ENCODE results near the gene C21orf58. TPM values are rescaled to one million over a fixed set of nuclear protein-coding genes. Genes with fewer than 3 reads are reported as not detected.
"Not testable (repeated sequence)": the region's sequence is repeated elsewhere in the genome, so short reads cannot be mapped to it uniquely, and the experiment has no call there.

Gene C21orf58
- total RNA-seq = 1 to 10 TPM in 2 of 3 donors, under 1 TPM in 1; 0.96 to 2.9 (median 2.6) TPM

DNA sequence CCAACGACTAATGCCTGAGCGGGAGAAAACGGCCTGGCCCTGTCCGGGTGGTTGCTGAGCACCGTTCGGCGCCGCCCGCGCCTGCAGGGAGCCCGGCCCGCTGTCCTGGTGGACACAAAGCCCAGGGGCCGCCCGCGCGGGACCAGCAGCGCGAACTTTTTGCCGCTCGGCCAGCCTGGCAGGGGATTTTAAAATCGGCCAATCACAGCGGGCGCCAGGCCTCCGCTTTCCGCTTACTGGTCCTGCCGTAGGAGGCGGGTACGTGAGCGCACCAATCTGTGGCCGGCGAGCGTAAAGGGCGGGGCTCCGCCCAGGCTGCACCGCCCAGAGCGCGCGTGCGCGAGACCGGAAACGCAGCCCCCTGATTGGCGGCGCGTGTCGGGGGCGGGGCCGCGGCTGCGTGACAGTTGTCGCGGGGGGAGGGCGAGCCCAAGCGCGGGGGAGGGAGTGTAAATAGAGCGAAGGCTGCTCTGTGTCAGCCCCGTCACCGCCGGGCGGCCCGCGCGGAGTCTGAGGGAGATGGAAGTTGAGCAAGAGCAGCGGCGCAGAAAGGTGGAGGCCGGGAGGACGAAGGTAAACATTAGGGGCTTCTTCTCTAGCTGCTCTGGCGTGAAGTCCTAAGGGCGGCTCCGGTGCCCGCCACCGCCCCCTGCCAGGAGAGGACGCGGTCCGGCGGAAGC is at the start of gene C21orf58, which contains the start of gene PCNT:
TSS of gene C21orf58 (minus strand) at position 161 of the 680 bp plus-strand sequence. CDS start 1,132 bp downstream, outside the sequence.
TSS of gene PCNT (plus strand) at position 447 of the 680 bp plus-strand sequence. CDS start at position 520, 73 bp downstream.
- Histone ChIP-seq H3K9me3 (no peaks in the 10 kb centered on the region), H3K4me3 (peak within 1 kb of the TSS; percentile 76 to 98 (median 80)), H3K27me3 (no peaks in the 10 kb centered on the region), H3K27ac (peak within 1 kb of the TSS; percentile 95 to 96), H3K4me1 (peaks cover 3 to 11% of the 10 kb centered on the region in 2 donors), H3K36me3 (no peaks in the 10 kb centered on the region)
- no peak for TF ChIP-seq CTCF (IDR thresholded peaks at IDR 0.05)
- no peak for TF ChIP-seq POLR2A (IDR thresholded peaks at IDR 0.05)
- peak in 2 of 3 donors; percentile 38 to 70 for TF ChIP-seq POLR2AphosphoS5 (IDR thresholded peaks at IDR 0.05)
- peak; percentile 97 to 98 for DNase-seq (ENCODE audit: low spot score in 2 of 2)
- intact Hi-C loops (cut with DNase I; ENCODE audit: low total_unique reads) = no loop called here

DNA sequence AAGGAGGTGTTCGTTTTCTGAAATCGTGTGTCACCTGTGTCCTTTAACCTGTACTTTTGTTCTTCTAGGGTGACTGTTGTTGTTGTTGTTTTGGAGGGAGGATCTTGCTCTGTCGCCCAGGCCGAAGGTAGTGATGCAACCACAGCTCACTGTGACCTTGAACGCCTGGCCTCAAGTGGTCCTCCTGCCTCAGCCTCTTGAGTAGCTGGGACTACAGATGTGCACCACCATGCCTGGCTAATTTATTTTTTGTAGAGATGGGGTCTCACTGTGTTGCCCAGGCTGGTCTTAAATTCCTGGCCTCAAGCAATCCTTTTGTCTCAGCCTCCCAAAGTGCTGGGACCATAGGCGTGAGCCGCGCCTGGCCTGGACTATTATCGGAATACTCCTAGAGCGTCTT is 49.3 kb upstream of the C21orf58 start:
- H3K36me3 ChIP-seq; intact Hi-C loops (cut with DNase I; ENCODE audit: low total_unique reads): not testable (repeated sequence)

DNA sequence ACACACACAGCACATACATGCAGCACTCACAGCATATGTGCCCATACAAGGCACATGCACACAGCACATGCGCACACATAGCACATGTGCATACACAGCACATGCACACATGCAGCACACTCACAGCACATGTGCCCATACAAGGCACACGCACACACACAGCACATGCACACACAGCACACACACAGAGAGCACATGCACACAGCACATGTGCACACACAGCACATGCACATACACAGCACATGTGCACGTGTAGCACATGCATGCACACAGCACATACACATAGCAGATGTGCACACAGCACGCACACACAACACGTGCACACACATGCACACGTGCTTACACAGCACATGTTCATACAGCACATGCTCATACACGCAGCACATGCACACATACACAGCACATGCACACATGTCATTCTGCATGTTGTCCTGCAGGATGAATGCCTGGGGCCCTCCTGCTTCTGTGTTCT is 48.4 kb upstream of the C21orf58 start:
- no peaks in the 10 kb centered on the region for H3K9me3 ChIP-seq
- TF ChIP-seq POLR2AphosphoS5 (IDR thresholded peaks at IDR 0.05) (no peak), CTCF (IDR thresholded peaks at IDR 0.05) (no peak), POLR2A (IDR thresholded peaks at IDR 0.05) (no peak)
- no peak for DNase-seq (ENCODE audit: low spot score in 2 of 2)
- no peaks in the 10 kb centered on the region for H3K4me1 ChIP-seq
- no peak overlapping the region for H3K4me3 ChIP-seq
- no peak overlapping the region for H3K27ac ChIP-seq
- H3K36me3 ChIP-seq = no peaks in the 10 kb centered on the region
- no peaks in the 10 kb centered on the region for H3K27me3 ChIP-seq
- intact Hi-C loops (cut with DNase I; ENCODE audit: low total_unique reads) = no loop called here

More for the DNA sequence above, 49.3 kb upstream of the C21orf58 start:
- not testable (repeated sequence) for H3K9me3 ChIP-seq; H3K27ac ChIP-seq; H3K27me3 ChIP-seq; DNase-seq (ENCODE audit: low spot score in 2 of 2); H3K4me3 ChIP-seq; H3K4me1 ChIP-seq

DNA sequence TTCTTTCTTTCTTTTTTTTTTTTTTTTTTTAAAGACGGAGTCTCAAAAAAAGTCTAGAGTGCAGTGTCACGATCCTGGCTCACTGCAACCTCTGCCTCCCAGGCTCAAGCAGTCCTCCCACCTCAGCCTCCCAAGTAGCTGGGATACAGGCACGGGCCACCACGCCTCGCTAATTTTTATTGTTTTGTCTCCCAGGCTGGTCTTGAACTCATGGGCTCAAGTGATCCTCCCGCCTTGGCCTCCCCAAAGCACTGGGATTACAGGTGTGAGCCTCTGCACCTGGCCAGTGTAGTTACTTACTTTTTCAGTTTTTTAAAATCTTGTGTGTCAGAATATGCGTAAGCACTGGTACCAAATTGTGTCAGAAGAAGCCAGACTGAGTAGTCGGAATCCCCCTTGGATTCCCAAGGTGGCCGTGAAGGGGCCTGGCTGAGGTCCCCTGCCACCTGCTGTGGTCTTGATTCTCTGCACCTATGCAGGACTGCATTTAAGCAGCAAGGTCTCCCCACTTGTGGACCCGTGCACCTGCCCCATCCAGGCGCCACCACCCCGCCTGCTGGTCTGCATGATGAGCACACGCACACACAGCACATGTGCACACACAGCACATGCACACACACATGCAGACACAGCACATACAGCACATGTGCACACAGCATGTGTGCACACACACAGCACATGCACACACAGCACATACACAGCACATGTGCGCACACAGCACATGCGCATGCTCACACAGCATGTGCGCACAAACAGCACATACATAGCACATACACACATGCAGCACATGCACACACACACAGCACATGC is 47.7 kb upstream of the C21orf58 start:
- intact Hi-C loops (cut with DNase I; ENCODE audit: low total_unique reads) = no loop called here
- H3K9me3 ChIP-seq = no peaks in the 10 kb centered on the region
- H3K4me3 ChIP-seq = no peak overlapping the region
- no peaks in the 10 kb centered on the region for H3K4me1 ChIP-seq
- TF ChIP-seq POLR2A (IDR thresholded peaks at IDR 0.05) (no peak), POLR2AphosphoS5 (IDR thresholded peaks at IDR 0.05) (no peak), CTCF (IDR thresholded peaks at IDR 0.05) (no peak)
- H3K27me3 ChIP-seq = no peaks in the 10 kb centered on the region
- H3K36me3 ChIP-seq = no peaks in the 10 kb centered on the region
- H3K27ac ChIP-seq = no peak overlapping the region
- DNase-seq (ENCODE audit: low spot score in 2 of 2) = no peak

- Histone ChIP-seq H3K9me3 (no peaks in the 10 kb centered on the region), H3K36me3 (no peaks in the 10 kb centered on the region)
These were observed 46.0 kb upstream of the C21orf58 start for GRCh38 chr21:46369520-46370235.

More at GRCh38 chr21:46369520-46370235, 46.0 kb upstream of the C21orf58 start:
- no peak overlapping the region for H3K27ac ChIP-seq
- no peaks in the 10 kb centered on the region for H3K27me3 ChIP-seq
- DNase-seq (ENCODE audit: low spot score in 2 of 2) = no peak
- TF ChIP-seq POLR2A (IDR thresholded peaks at IDR 0.05) = no peak
- no peak for TF ChIP-seq POLR2AphosphoS5 (IDR thresholded peaks at IDR 0.05)
- TF ChIP-seq CTCF (IDR thresholded peaks at IDR 0.05) = no peak
- no peaks in the 10 kb centered on the region for H3K4me1 ChIP-seq
- intact Hi-C loops (cut with DNase I; ENCODE audit: low total_unique reads) = no loop called here
- H3K4me3 ChIP-seq = no peak overlapping the region

Measured in breast epithelium (tissue), 4 donors.